Activated CD8-positive, alpha-beta memory T cell treated with anti-CD3 and anti-CD28 coated beads, Interleukin-2, amount 50 U/mL, for 1 hour (primary cell): Measurements from ENCODE around the gene KDM5C.
"Not testable (repeated sequence)": the region's sequence is repeated elsewhere in the genome, so short reads cannot be mapped to it uniquely, and the experiment has no call there.

Experiments
- DNase-seq: peaks from one replicate; pipeline ENCODE4 v3.0.0-alpha.2; 2020; ENCODE audit errors: extremely low read depth

Gene KDM5C

GRCh38 chrX:53190363-53190960 is 34.5 kb downstream of the KDM5C start:
- no peak for DNase-seq

- no peak for DNase-seq
These were observed 36.2 kb downstream of the KDM5C start for GRCh38 chrX:53188763-53189162.

GRCh38 chrX:53186351-53186750 is 38.7 kb downstream of the KDM5C start:
- no peak for DNase-seq

- DNase-seq, result no peak
These were observed 40.2 kb downstream of the KDM5C start for GRCh38 chrX:53184836-53185235.

GRCh38 chrX:53171356-53171755 is 53.7 kb downstream of the KDM5C start:
- DNase-seq, result no peak

- DNase-seq, result no peak
These were observed 58.9 kb downstream of the KDM5C start for GRCh38 chrX:53166103-53166502.

GRCh38 chrX:53164566-53164965 is 60.4 kb downstream of the KDM5C start:
- not testable (repeated sequence) for DNase-seq

GRCh38 chrX:53163436-53163835 is 61.6 kb downstream of the KDM5C start:
- no peak for DNase-seq

GRCh38 chrX:53160297-53160983 is 64.6 kb downstream of the KDM5C start:
- DNase-seq, result no peak

- DNase-seq, result no peak
These were observed 65.8 kb downstream of the KDM5C start for GRCh38 chrX:53159184-53159583.

GRCh38 chrX:53156207-53156596 is 68.8 kb downstream of the KDM5C start:
- DNase-seq, result no peak

GRCh38 chrX:53155512-53156206 is 69.3 kb downstream of the KDM5C start:
- DNase-seq, result no peak

- DNase-seq, result no peak
These were observed 71.4 kb downstream of the KDM5C start for GRCh38 chrX:53153581-53153980.
